ENCODE data around the gene DAB1. TPM values are rescaled to one million over a fixed set of nuclear protein-coding genes. Genes with fewer than 3 reads are reported as not detected.

DAB1 gene
- total RNA-seq, 6 donors from 2014 or later: 0.15 to 0.20 TPM; not detected in 4

DNA sequence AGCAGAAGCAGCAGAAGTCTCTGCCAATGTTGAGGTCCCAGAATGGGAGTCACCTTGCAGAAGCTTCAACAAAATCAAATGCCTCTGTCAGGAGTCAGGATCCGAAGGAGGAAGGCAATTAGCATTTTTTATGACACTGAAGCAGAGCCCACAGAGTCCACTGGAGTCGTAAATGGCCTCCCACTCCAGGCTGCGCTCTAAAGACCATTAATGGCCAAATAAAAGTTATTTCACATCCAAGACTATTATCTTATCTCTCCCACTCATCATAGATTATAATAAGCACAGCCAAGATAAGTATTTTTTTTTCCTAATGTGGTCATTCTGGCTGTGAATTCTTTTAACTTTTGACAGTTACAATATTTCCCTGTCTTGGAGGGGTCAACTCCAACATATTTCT lies 267.0 kb downstream of the DAB1 start:
- H3K9me3 ChIP-seq: no peaks in the 10 kb centered on the region
- TF ChIP-seq POLR2A (IDR thresholded peaks at IDR 0.05) (no peak), EP300 (IDR thresholded peaks at IDR 0.05) (no peak), CTCF (IDR thresholded peaks at IDR 0.05) (no peak), POLR2AphosphoS5 (IDR thresholded peaks at IDR 0.05) (no peak)

GRCh38 chr1:57146100-57146499 lies 277.8 kb downstream of the DAB1 start:
- TF ChIP-seq CTCF (IDR thresholded peaks at IDR 0.05): no peak
- no peak for TF ChIP-seq POLR2AphosphoS5 (IDR thresholded peaks at IDR 0.05)
- no peak for TF ChIP-seq POLR2A (IDR thresholded peaks at IDR 0.05)
- no peak for TF ChIP-seq EP300 (IDR thresholded peaks at IDR 0.05)
- no peak for DNase-seq
- WGBS, 2 donors: 95 to 96% methylated on average over 2 of the region's 2 CpGs
- no peak for ATAC-seq (ENCODE audit: low FRiP score in 2 of 2)
- Histone ChIP-seq H3K36me3 (no peaks in the 10 kb centered on the region), H3K27me3 (no peaks in the 10 kb centered on the region), H3K4me1 (no peaks in the 10 kb centered on the region), H3K9me3 (no peaks in the 10 kb centered on the region), H3K27ac (no peak overlapping the region), H3K4me3 (no peak overlapping the region)

More for the DNA sequence above, 267.0 kb downstream of the DAB1 start:
- Histone ChIP-seq H3K27ac (no peak overlapping the region), H3K4me1 (no peaks in the 10 kb centered on the region), H3K27me3 (no peaks in the 10 kb centered on the region), H3K36me3 (no peaks in the 10 kb centered on the region), H3K4me3 (no peak overlapping the region)
- DNase-seq (no peak), ATAC-seq (ENCODE audit: low FRiP score in 2 of 2) (no peak)
- WGBS, 2 donors: 77 to 82% methylated on average over 3 of the region's 3 CpGs

DNA sequence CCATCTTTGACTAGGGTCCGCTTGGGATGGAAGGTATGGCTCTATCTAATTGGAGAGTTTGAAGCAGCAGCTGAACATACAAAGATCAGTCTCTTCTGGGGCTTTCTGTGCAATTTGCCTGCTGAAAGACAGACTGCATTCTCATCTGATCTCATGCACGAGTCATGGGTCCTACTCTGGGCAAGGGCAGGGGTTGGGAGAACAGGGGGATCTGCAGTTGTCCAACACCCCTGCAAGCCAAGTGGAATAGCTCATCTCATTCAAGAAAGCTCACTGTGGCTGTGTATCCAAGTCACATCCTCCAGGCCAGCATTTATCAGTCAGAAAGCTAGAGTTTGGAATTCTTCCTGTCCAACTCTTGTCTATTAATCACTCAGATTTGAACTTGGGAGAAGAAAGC lies 280.9 kb downstream of the DAB1 start:
- TF ChIP-seq POLR2A (IDR thresholded peaks at IDR 0.05) (no peak), POLR2AphosphoS5 (IDR thresholded peaks at IDR 0.05) (no peak), EP300 (IDR thresholded peaks at IDR 0.05) (no peak), CTCF (IDR thresholded peaks at IDR 0.05) (no peak)
- no peaks in the 10 kb centered on the region for H3K4me1 ChIP-seq
- no peak overlapping the region for H3K27ac ChIP-seq
- no peak for ATAC-seq (ENCODE audit: low FRiP score in 2 of 2)
- 73 to 87% methylated on average over 2 of the region's 2 CpGs for WGBS, 2 donors
- no peaks in the 10 kb centered on the region for H3K9me3 ChIP-seq
- H3K27me3 ChIP-seq: no peaks in the 10 kb centered on the region
- no peaks in the 10 kb centered on the region for H3K36me3 ChIP-seq
- H3K4me3 ChIP-seq: no peak overlapping the region
- DNase-seq: no peak

GRCh38 chr1:57142169-57142568 lies 281.7 kb downstream of the DAB1 start:
- no peak for TF ChIP-seq EP300 (IDR thresholded peaks at IDR 0.05)
- Histone ChIP-seq H3K4me1 (no peaks in the 10 kb centered on the region), H3K27me3 (no peaks in the 10 kb centered on the region), H3K27ac (no peak overlapping the region), H3K9me3 (no peaks in the 10 kb centered on the region), H3K36me3 (no peaks in the 10 kb centered on the region), H3K4me3 (no peak overlapping the region)
- ATAC-seq (ENCODE audit: low FRiP score in 2 of 2) (no peak), DNase-seq (no peak)
- WGBS, 2 donors: 91 to 94% methylated on average over 2 of the region's 2 CpGs

- no peak overlapping the region for H3K4me3 ChIP-seq
- no peaks in the 10 kb centered on the region for H3K4me1 ChIP-seq
- no peaks in the 10 kb centered on the region for H3K9me3 ChIP-seq
- H3K27ac ChIP-seq: no peak overlapping the region
- H3K36me3 ChIP-seq: no peaks in the 10 kb centered on the region
- ATAC-seq (ENCODE audit: low FRiP score in 2 of 2) (no peak), DNase-seq (no peak)
- no peaks in the 10 kb centered on the region for H3K27me3 ChIP-seq
- TF ChIP-seq POLR2A (IDR thresholded peaks at IDR 0.05) (no peak), POLR2AphosphoS5 (IDR thresholded peaks at IDR 0.05) (no peak), EP300 (IDR thresholded peaks at IDR 0.05) (no peak), CTCF (IDR thresholded peaks at IDR 0.05) (no peak)
- WGBS, 2 donors: 79 to 89% methylated on average over 2 of the region's 2 CpGs
Observed at GRCh38 chr1:57138432-57139078, 285.3 kb downstream of the DAB1 start.

Data from upper lobe of left lung (tissue), 6 donors.